Measurements from ENCODE around the gene CEMIP2. TPM values are rescaled to one million over a fixed set of nuclear protein-coding genes. Genes with fewer than 3 reads are reported as not detected.

The CEMIP2 gene
- total RNA-seq, 4 donors from 2014 or later = 93.7 to 184 (median 110) TPM

GRCh38 chr9:71801826-71802225 is 33.5 kb upstream of the CEMIP2 start:
- TF ChIP-seq, protein P1, sequence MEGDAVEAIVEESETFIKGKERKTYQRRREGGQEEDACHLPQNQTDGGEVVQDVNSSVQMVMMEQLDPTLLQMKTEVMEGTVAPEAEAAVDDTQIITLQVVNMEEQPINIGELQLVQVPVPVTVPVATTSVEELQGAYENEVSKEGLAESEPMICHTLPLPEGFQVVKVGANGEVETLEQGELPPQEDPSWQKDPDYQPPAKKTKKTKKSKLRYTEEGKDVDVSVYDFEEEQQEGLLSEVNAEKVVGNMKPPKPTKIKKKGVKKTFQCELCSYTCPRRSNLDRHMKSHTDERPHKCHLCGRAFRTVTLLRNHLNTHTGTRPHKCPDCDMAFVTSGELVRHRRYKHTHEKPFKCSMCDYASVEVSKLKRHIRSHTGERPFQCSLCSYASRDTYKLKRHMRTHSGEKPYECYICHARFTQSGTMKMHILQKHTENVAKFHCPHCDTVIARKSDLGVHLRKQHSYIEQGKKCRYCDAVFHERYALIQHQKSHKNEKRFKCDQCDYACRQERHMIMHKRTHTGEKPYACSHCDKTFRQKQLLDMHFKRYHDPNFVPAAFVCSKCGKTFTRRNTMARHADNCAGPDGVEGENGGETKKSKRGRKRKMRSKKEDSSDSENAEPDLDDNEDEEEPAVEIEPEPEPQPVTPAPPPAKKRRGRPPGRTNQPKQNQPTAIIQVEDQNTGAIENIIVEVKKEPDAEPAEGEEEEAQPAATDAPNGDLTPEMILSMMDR (IDR thresholded peaks at IDR 0.05; ENCODE audit: low read depth) = no peak

DNA sequence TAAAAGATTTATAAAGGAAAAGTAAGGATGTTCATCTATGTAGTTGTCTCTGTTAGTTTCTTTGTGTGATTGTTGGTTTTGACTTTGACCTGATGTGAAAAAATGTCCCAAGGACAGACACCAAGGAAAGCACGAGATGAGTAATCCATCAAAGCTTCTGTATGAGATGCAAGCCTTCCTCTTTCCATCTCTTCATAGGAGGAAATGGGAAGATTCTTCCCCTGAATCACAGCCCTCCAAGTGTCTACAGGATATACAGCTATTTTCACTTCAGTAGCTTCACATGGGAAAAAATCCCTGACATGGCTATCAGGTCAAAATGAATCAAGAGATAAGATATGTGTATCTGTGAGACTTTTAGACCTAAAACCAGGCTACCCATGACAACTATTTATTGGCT is 29.0 kb upstream of the CEMIP2 start:
- TF ChIP-seq, protein P1 (IDR thresholded peaks at IDR 0.05; ENCODE audit: low read depth) = no peak

DNA sequence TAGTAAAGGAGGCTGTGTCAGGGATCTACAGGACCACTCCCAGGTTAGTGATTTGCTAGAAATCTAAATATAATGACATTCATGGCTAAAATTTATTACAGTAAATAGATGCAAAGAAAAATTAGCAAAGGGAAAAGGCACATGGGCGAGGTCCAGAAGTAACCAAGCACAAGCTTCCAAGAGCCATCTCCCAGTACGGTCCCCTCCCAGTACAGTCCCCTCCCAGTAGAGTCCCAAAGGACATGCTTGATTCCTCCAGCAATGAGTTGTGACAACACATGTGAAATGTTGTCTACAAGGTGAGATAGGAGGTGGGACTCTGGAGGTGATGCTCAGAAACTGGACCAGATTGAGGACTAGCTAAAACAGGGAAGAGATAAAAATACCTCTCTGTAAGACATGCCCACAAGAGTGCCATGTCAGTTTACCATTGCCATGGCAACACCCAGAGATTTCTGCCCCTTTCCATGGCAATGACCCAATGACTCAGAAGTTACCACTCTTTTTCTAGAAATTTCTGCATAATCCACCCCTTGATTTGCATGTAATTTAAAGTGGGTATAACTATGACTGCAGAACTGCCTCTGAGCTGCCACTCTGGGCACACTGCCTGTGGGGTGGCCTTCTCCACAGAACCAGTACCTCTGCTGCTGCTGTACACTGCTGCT is 27.9 kb upstream of the CEMIP2 start:
- TF ChIP-seq, protein P1 (IDR thresholded peaks at IDR 0.05; ENCODE audit: low read depth) = no peak

DNA sequence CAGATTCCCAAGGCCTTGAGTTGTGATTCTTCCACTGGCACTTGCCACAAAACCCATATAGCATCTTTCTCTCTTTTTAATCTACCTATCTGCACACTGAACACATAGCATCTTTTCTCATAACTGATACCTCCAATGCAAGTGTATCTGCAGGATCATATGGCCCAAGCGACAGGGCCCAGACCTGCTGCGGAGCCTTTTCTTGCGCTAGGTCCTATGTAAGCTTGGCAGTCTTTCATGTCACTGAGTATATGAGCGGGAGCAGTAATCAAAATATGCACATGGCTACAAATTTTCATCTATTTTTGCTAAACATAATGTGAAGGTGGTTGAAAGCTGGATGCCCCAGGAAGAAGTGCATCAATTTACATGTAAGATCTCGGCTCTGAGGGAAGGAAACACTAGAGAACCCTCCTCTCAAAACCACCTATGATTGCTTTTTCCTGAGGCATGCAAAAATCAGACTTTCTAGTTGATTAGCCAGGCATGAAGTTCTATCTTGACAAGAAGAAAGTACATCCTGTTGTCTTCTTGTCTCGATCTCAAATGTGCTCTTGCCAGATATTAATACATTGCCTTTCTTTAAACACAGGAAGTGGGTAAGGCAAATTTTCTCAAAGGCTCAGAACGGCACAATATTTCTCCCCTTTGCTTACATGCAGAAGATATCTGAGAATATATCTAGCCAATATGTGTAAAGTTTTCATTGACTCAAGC is 26.9 kb upstream of the CEMIP2 start:
- TF ChIP-seq, protein P1 (IDR thresholded peaks at IDR 0.05; ENCODE audit: low read depth) = no peak

- TF ChIP-seq, protein P1 (IDR thresholded peaks at IDR 0.05; ENCODE audit: low read depth) = no peak
These were observed 25.2 kb upstream of the CEMIP2 start for GRCh38 chr9:71793386-71794105.

DNA sequence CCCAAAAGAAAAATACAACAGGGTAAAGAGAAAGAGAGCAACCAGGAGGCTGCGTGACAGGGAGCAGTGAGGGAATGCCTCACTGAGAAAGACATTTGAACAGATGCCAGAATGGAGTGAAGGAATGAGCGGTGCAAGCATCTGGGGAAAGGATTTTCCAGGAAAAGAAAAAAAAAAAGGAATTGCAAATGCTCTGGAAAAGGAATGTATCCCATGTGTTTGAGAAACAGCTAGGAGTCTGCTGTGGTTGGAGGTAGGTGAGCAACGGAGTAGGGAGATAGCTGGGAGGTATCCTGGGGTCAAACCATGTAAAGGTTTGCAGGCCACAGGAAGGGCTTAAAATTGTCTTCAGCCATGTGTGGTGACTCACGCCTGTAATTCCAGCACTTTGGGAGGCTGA is 23.6 kb upstream of the CEMIP2 start:
- TF ChIP-seq, protein P1 (IDR thresholded peaks at IDR 0.05; ENCODE audit: low read depth) = no peak

- TF ChIP-seq, protein P1 (IDR thresholded peaks at IDR 0.05; ENCODE audit: low read depth) = no peak
These were observed 22.0 kb upstream of the CEMIP2 start for GRCh38 chr9:71790296-71790695.

All from subcutaneous adipose tissue (tissue), 4 donors.